ENCODE data around the gene LCE1B. TPM values are rescaled to one million over a fixed set of nuclear protein-coding genes. Genes with fewer than 3 reads are reported as not detected.

The LCE1B gene
- not detected for total RNA-seq

- H3K27me3 Mint-ChIP-seq = peaks cover 13% of the 10 kb centered on the region
- H3K4me3 Mint-ChIP-seq = no peak within 1 kb of the TSS
- no peaks in the 10 kb centered on the region for H3K36me3 Mint-ChIP-seq
- no peak for DNase-seq
- peaks cover 2% of the 10 kb centered on the region for H3K9me3 Mint-ChIP-seq
- no peak within 1 kb of the TSS for H3K27ac Mint-ChIP-seq
- H3K4me1 Mint-ChIP-seq = no peaks in the 10 kb centered on the region
Measured at GRCh38 chr1:152811671-152812070, at the start of gene LCE1B. Gene LCE1B (plus strand): TSS chr1:152811971. CDS start chr1:152812447, 476 bp downstream.

GRCh38 chr1:152768847-152769533, 42.8 kb upstream of the LCE1B start:
- Mint-ChIP-seq H3K27ac (no peak overlapping the region), H3K36me3 (peaks cover 2% of the 10 kb centered on the region), H3K4me1 (no peaks in the 10 kb centered on the region), H3K9me3 (no peaks in the 10 kb centered on the region), H3K27me3 (peaks cover 4% of the 10 kb centered on the region), H3K4me3 (no peak overlapping the region)
- DNase-seq = no peak

- Mint-ChIP-seq H3K4me3 (no peak overlapping the region), H3K9me3 (no peaks in the 10 kb centered on the region), H3K27me3 (peaks cover 6% of the 10 kb centered on the region), H3K4me1 (no peaks in the 10 kb centered on the region), H3K36me3 (peaks cover 2% of the 10 kb centered on the region), H3K27ac (no peak overlapping the region)
- DNase-seq = no peak
Measured at GRCh38 chr1:152770411-152770810, 41.4 kb upstream of the LCE1B start.

GRCh38 chr1:152774875-152775274, 36.9 kb upstream of the LCE1B start, which contains the start of gene LCE1F:
Gene LCE1F (plus strand): TSS chr1:152775140. CDS start chr1:152776372, 1,232 bp downstream.
- H3K36me3 Mint-ChIP-seq = peaks cover 2% of the 10 kb centered on the region
- H3K9me3 Mint-ChIP-seq = no peaks in the 10 kb centered on the region
- H3K4me3 Mint-ChIP-seq = no peak within 1 kb of the TSS
- no peak for DNase-seq
- no peaks in the 10 kb centered on the region for H3K4me1 Mint-ChIP-seq
- H3K27ac Mint-ChIP-seq = no peak within 1 kb of the TSS
- peaks cover 15% of the 10 kb centered on the region for H3K27me3 Mint-ChIP-seq

GRCh38 chr1:152776361-152776760, 35.4 kb upstream of the LCE1B start:
- Mint-ChIP-seq H3K36me3 (peaks cover 2% of the 10 kb centered on the region), H3K27me3 (peaks cover 15% of the 10 kb centered on the region), H3K4me1 (no peaks in the 10 kb centered on the region), H3K27ac (no peak overlapping the region), H3K9me3 (no peaks in the 10 kb centered on the region), H3K4me3 (no peak overlapping the region)
- DNase-seq = no peak

GRCh38 chr1:152777510-152778137, 34.1 kb upstream of the LCE1B start:
- Mint-ChIP-seq H3K27me3 (peaks cover 21% of the 10 kb centered on the region), H3K27ac (no peak overlapping the region), H3K36me3 (no peaks in the 10 kb centered on the region), H3K4me1 (no peaks in the 10 kb centered on the region), H3K9me3 (no peaks in the 10 kb centered on the region), H3K4me3 (no peak overlapping the region)
- no peak for DNase-seq

GRCh38 chr1:152783095-152783494, 28.7 kb upstream of the LCE1B start:
- H3K27ac Mint-ChIP-seq = no peak overlapping the region
- peaks cover 37% of the 10 kb centered on the region for H3K27me3 Mint-ChIP-seq
- no peaks in the 10 kb centered on the region for H3K36me3 Mint-ChIP-seq

GRCh38 chr1:152786077-152786476, 25.7 kb upstream of the LCE1B start, which contains the start of gene LCE1E:
Gene LCE1E (plus strand): TSS chr1:152786257. CDS start chr1:152787300, 1,043 bp downstream.
- H3K36me3 Mint-ChIP-seq = no peaks in the 10 kb centered on the region
- no peaks in the 10 kb centered on the region for H3K4me1 Mint-ChIP-seq
- H3K9me3 Mint-ChIP-seq = no peaks in the 10 kb centered on the region
- H3K27ac Mint-ChIP-seq = no peak within 1 kb of the TSS
- peaks cover 41% of the 10 kb centered on the region for H3K27me3 Mint-ChIP-seq
- no peak for DNase-seq
- no peak within 1 kb of the TSS for H3K4me3 Mint-ChIP-seq

More at GRCh38 chr1:152783095-152783494, 28.7 kb upstream of the LCE1B start:
- Mint-ChIP-seq H3K4me3 (no peak overlapping the region), H3K4me1 (no peaks in the 10 kb centered on the region), H3K9me3 (no peaks in the 10 kb centered on the region)
- no peak for DNase-seq

- no peak overlapping the region for H3K27ac Mint-ChIP-seq
- H3K4me3 Mint-ChIP-seq = no peak overlapping the region
- H3K36me3 Mint-ChIP-seq = no peaks in the 10 kb centered on the region
- no peak for DNase-seq
- H3K27me3 Mint-ChIP-seq = peaks cover 25% of the 10 kb centered on the region
- H3K9me3 Mint-ChIP-seq = no peaks in the 10 kb centered on the region
- H3K4me1 Mint-ChIP-seq = no peaks in the 10 kb centered on the region
Measured at GRCh38 chr1:152795686-152796085, 16.1 kb upstream of the LCE1B start.

- no peak for DNase-seq
- Mint-ChIP-seq H3K4me1 (no peaks in the 10 kb centered on the region), H3K27ac (no peak within 1 kb of the TSS), H3K4me3 (no peak within 1 kb of the TSS), H3K9me3 (no peaks in the 10 kb centered on the region), H3K36me3 (no peaks in the 10 kb centered on the region), H3K27me3 (peaks cover 29% of the 10 kb centered on the region)
Measured at GRCh38 chr1:152796421-152796820, 15.3 kb upstream of the LCE1B start, which contains the start of gene LCE1D. Gene LCE1D (plus strand): TSS chr1:152796721. CDS start chr1:152797795, 1,074 bp downstream.

GRCh38 chr1:152801333-152801732, 10.4 kb upstream of the LCE1B start:
- Mint-ChIP-seq H3K27ac (no peak overlapping the region), H3K4me1 (no peaks in the 10 kb centered on the region), H3K9me3 (no peaks in the 10 kb centered on the region), H3K36me3 (no peaks in the 10 kb centered on the region), H3K4me3 (no peak overlapping the region), H3K27me3 (peaks cover 35% of the 10 kb centered on the region)
- DNase-seq = no peak

GRCh38 chr1:152806576-152806975, 5.2 kb upstream of the LCE1B start, which contains the start of gene LCE1C:
Gene LCE1C (minus strand): TSS chr1:152806651. CDS start chr1:152805478, 1,173 bp downstream.
- H3K4me1 Mint-ChIP-seq = no peaks in the 10 kb centered on the region
- H3K27ac Mint-ChIP-seq = no peak within 1 kb of the TSS
- H3K27me3 Mint-ChIP-seq = peaks cover 11% of the 10 kb centered on the region
- no peaks in the 10 kb centered on the region for H3K36me3 Mint-ChIP-seq
- peaks cover 2% of the 10 kb centered on the region for H3K9me3 Mint-ChIP-seq
- DNase-seq = no peak
- H3K4me3 Mint-ChIP-seq = no peak within 1 kb of the TSS

- H3K9me3 Mint-ChIP-seq = peaks cover 2% of the 10 kb centered on the region
- no peaks in the 10 kb centered on the region for H3K4me1 Mint-ChIP-seq
- peaks cover 14% of the 10 kb centered on the region for H3K27me3 Mint-ChIP-seq
Measured at GRCh38 chr1:152811050-152811449, 721 bp upstream of the LCE1B start.

GRCh38 chr1:152817309-152817708, 5.5 kb downstream of the LCE1B start:
- H3K4me1 Mint-ChIP-seq = no peaks in the 10 kb centered on the region
- no peak overlapping the region for H3K4me3 Mint-ChIP-seq
- no peak for DNase-seq
- no peaks in the 10 kb centered on the region for H3K36me3 Mint-ChIP-seq
- H3K9me3 Mint-ChIP-seq = no peaks in the 10 kb centered on the region
- peaks cover 14% of the 10 kb centered on the region for H3K27me3 Mint-ChIP-seq
- H3K27ac Mint-ChIP-seq = no peak overlapping the region

More at GRCh38 chr1:152811050-152811449, 721 bp upstream of the LCE1B start:
- Mint-ChIP-seq H3K27ac (no peak overlapping the region), H3K36me3 (no peaks in the 10 kb centered on the region), H3K4me3 (no peak overlapping the region)
- no peak for DNase-seq

GRCh38 chr1:152823294-152823693, 11.5 kb downstream of the LCE1B start:
- peaks cover 27% of the 10 kb centered on the region for H3K27me3 Mint-ChIP-seq
- DNase-seq = no peak
- H3K4me3 Mint-ChIP-seq = no peak overlapping the region
- no peaks in the 10 kb centered on the region for H3K36me3 Mint-ChIP-seq
- H3K27ac Mint-ChIP-seq = no peak overlapping the region
- H3K9me3 Mint-ChIP-seq = no peaks in the 10 kb centered on the region
- no peaks in the 10 kb centered on the region for H3K4me1 Mint-ChIP-seq

Data from activated naive CD8-positive, alpha-beta T cell treated with anti-CD3 and anti-CD28 coated beads for 36 hours (primary cell).